Esophagus mucosa (tissue), 1 donor: ENCODE data around the gene TRPV4. TPM values are rescaled to one million over a fixed set of nuclear protein-coding genes. Genes with fewer than 3 reads are reported as not detected.
"Not testable (repeated sequence)": the region's sequence is repeated elsewhere in the genome, so short reads cannot be mapped to it uniquely, and the experiment has no call there.

Experiments used
- ATAC-seq: fragments of 200-7000 bp; cut with Tn5 transposase; one replicate; pipeline ENCODE4 v1.9.1; 2020
- total RNA-seq: library from RNA; stranded (reverse); gene quantifications from one replicate; pipeline ENCODE4 v1.2.4, GENCODE V29; 2023
- donor health status: DM: yes; HTN: yes; CAD: no.

The TRPV4 gene
- total RNA-seq, 1 donor from 2014 or later: 7.3 TPM

DNA sequence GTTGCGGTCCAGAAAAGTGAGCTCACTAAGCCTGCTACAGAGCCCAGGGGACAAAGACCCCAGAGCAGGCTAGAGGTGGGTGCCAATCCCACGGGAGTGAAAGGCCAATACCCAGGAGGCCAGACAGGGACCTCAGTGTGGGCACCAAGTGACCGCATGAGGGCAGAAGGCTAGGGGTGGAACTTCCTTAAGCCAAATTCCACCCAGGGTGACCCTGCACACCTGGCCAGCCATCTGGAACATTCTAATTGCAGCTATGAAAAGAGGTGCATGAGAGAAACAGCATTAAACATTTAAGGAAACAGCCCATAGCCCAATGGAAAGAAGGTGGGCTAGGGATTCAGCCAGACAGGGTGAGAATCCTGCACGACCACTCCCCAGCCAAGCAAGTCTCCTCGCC, 27.8 kb upstream of the TRPV4 start:
- ATAC-seq: no peak

DNA sequence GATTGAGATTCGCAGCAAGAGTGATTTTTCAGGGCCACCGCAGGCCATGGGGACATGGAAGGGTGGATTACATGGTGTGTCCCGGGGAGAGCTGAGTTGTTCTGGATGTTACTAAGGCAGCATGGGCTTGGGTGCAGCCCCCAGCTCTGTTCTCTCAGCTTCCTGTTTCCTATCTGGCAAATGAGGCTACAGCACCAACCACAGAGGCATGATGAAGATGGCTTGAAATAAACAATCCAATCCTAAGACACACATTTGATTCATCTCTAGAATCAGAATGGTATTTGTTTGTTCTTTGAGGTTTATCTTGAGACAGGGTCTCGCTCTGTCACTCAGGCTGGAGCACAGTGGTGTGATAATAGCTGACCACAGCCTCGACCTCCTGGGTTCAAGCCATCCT, 25.6 kb upstream of the TRPV4 start:
- ATAC-seq: no peak

DNA sequence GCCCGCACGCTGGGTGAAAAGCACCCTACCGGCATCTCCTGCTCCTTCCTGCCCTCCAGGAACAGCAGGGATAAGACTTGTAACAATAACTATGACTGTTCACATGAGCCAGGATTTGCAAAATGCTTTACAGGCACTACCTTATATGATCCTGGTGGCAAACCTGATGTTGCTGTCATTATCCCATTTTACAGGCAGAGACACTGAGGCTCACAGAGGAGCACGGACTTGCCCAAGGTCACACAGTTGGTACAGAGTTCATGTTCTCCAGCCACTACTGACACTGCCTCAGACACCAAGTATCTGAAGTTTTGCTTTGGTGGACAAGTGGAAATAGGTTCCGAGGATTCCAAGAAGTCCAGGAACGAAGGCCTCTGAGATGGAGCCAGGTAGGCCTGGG, 24.5 kb upstream of the TRPV4 start:
- no peak for ATAC-seq

DNA sequence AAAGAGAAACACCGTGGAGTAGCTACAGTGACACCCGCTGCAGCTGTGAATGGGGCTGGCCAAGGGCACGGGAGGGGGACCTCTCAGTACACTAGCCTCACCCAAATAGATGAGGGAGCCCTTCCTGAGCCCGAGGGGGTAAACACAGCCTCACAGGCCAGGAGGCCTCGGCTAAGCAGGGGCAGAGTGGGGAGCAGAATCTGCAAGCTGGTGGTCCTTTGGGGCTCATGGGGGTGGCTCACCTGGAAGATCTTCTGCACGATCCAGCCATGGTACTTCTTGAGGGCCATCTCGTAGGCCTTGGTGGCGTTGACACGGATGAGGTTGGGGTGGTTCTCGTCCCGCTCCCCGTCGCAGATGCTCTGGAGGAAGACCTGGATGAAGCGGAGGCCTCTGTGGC, 22.2 kb upstream of the TRPV4 start:
- peak; percentile 26 for ATAC-seq

DNA sequence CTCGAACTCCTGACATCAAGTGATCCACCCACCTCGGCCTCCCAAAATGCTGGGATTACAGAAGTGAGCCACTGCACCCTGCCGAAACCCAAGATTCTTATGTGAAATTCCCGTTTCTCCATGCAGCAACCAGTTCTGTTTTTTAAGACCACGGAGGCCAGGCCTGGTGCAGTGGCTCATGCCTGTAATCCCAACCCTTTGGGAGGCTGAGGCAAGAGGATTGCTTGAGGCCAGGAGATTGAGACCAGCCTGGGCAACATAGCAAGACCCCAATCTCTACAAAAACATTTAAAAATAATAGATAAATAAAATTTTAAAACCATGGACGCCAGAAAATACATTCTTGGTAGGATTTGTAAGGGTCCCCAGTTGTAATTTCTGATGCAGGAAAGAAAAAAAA, 17.3 kb upstream of the TRPV4 start:
- not testable (repeated sequence) for ATAC-seq

DNA sequence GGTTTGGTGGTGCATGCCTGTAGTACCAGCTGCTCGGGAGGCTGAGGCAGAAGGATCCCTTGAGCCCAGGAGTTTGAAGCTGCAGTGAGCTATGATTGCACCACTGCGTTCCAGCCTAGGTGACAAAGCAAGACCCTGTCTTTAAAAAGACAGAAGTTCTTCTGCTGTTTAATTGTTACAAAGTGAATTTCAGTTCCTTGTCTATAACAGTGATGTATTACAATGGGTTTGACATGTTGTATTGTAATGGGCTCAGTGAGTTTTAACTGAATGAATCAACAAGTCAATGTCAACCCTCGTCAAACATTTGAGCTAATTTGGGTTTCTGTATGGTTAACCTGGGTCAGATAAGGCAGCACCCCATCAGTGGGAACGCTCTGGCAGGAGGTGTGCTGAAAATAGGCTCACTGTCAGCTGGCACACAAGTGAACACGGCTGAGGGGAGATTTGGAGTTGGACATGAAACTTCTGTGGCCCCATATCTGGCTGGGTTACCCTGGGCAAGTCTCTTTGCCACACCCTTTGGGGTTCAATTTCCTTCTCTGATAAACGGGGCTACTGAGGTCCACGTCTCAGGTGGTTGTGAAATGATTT, 14.0 kb upstream of the TRPV4 start:
- peak; percentile 15 for ATAC-seq

DNA sequence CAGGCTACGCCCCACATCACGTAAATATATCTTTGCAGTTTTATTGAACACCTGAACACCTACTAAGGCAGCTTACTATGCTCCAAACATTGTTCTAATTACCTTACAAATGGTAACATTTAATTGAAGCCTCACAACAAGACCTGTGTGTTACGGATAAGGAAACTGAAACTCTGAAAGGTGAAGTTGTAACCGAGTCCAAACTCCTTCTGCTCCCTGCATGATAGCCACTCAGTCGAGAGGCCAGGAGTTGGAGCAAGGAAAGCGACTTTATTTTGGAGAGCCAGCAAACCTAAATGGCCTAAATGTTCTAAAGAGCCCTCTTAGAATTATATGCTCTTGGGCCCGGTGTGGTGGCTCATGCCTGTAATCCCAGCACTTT, 12.6 kb upstream of the TRPV4 start:
- ATAC-seq: no peak

DNA sequence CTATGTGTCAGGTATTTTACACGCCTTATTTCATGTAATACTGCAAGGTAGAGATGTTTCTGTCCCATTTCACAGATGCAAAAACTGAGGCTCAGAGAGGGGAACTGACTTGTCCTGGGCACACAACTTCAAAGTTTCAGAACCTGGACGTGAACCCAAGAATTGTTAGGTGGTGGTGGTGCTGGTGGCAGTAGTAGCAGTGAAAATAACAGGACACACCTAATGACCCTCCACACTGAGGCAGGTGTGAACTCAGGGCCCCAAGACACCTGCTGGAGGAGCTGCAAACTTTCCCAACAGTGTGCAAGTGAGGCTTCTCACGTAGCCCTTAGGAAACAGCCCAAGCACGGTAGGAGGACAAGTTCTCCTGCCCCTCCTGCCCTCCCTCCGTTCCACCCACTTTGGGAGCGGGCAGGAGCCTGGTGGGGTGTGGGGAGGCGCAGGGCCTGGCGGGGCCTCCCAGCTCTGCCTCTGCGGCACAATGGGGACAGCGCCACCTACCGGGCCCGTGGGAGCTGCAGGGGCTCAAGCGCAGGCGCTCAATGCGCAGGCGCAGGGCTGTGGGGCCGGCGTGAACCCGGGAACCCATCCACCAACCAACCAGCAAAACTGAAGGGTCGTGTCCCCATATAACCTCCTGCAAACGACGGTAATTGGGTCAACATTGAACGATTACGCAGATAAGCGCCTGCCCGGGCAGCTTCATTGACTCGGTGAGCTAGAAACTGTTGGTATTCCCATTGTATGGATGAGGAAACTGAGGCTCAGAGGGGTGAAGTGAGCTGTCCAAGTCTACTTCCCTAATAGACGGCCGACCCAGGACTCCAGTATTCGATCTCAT, 12.0 kb upstream of the TRPV4 start:
- peak; percentile 92 for ATAC-seq

DNA sequence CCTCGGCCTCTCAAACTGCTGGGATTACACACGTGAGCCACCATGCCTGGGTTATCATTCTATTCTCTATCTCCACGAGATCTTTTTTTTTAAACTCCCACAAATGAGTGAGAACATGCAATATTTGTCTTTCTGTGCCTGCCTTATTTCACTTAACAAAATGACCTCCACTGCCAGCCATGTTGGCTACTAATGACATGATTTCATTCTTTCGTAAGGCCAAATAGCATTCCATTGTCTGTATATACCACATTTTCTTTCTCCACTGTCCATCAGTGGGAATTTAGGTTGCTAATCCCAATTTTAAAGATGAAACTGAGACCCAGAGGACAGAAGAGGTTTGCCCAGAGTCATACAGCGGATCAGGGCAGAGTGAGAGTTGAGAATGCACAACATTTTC, 10.9 kb upstream of the TRPV4 start:
- no peak for ATAC-seq

DNA sequence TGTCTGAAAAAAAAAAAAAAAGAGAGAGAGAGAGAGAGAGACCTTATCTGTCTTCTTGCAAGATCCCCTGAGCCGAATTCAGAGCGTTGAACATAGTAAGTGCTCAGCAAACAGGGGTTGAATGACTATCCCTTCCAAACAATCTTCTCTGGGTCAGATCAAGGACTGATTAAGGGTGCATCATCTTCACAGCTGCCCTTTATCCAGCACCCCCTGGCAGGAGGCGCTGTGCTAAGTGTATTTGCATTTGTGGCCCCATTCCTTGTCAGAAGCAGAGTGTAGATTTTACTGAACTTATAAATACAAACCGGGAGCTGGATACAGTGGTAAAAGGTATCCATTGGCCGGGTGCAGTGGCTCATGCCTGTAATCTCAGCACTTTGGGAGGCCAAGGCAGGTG, 8.8 kb upstream of the TRPV4 start:
- no peak for ATAC-seq

DNA sequence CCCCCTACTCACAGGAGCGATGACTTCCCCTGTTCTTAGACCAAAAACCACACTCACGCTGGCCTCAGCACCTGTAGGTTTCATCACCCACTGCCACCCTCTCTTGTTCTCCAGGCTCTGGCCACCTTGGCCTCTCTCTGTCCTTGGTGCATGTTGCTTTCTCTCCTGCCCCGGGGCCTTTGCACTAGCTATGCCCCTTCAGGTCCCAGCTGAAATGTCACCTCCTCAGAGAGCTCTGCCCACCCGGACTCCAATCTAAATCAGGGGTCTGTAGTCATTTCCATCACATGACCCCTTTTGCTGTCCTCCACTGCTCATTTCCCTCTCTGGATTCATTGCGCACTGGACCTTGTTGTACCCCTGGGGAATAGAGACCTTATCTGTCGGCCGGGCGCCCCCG, 8.2 kb upstream of the TRPV4 start:
- no peak for ATAC-seq

DNA sequence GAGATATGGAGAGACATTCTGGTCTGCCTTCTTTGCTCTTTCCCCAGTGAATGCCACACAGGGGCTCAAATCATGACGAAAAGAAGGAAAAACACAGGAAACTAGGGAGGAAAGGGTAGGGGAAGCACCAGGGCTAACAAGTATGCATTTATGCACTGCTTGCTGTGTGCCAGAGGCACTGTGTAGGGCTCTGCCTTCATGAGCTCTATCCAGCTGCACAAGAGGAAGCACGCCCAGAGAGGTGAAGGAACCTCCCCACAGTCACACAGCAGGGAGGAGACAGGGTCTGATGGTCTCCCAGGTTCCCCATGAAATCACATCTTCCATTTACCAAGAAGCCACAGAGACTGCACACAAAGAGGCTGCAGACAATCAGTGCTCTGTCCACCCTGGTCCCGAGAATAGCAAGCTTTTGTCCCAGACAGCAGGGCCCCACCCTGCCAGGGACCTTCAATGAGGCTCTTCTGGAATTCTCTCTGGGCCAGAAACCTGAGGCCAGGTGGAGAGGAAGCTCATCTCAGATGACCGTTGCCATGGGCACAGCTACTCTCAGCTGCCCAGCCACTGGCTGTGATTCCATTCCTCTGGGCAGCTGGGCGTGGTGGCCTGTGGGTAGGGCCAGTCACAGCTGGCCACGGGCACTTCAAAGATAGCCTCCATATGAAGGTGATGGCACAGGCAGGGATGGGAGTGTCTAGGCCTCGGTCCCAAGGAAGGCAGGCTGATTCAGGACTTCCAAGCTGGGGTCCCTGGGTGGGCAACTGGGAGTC, 7.3 kb upstream of the TRPV4 start:
- peak; percentile 27 for ATAC-seq

DNA sequence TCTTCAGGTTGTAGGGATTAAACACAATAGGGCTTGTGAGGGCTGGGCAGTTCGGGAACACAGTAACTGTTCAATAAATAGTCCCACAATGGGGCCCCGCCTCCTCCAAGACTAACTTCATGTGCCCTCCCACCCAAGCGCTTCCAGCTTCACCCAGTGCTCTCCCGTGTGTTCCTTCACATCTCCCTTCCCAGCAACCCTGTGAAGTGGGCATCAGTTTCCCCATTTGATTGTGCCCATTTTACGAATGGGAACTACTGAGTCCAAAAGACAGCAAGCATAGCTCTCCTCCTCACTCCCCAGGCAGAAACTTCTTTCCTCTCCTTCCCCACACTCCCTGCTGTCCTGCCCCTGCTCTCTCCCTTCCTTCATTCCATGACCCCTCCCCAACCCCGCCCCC, 6.2 kb upstream of the TRPV4 start:
- no peak for ATAC-seq

DNA sequence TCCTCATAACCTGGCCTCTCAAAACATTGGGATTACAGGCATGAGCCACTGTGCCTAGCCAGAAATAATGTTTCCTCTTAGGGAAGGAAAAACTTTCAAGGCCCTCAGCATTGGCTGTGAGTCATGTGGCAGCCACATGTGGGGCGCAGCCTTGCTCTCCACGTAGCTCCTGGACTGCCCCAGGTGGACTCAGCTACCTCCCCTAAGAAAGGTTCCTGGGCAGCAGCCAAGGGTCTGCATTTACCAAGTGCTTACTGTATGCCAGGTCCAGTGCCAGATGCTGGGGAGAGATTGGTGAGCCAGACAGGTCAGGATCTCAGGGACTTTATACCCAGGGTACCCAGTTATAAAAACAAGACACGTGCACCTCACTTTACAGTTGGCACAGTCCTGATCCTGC, 3.7 kb upstream of the TRPV4 start:
- peak; percentile 17 for ATAC-seq

DNA sequence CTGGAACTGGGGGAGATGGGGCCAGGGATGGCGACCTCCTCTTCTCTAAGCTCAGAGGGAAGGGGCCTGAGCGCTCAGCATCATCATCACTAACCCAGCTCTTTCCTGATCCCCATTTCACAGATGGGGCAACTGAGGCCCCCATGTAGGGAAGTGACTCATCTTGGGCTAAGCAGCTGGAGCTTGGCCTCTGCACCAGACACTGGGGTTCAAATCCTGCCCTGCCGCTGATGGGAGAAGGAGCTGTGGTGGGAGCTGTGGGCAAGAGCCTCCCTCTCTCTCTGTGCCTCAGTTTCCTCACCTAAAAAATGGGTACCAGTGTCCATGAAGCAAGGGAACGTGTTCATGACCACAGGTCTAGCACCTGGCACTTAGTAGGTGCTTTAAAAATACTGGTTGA, 2.6 kb upstream of the TRPV4 start:
- no peak for ATAC-seq

DNA sequence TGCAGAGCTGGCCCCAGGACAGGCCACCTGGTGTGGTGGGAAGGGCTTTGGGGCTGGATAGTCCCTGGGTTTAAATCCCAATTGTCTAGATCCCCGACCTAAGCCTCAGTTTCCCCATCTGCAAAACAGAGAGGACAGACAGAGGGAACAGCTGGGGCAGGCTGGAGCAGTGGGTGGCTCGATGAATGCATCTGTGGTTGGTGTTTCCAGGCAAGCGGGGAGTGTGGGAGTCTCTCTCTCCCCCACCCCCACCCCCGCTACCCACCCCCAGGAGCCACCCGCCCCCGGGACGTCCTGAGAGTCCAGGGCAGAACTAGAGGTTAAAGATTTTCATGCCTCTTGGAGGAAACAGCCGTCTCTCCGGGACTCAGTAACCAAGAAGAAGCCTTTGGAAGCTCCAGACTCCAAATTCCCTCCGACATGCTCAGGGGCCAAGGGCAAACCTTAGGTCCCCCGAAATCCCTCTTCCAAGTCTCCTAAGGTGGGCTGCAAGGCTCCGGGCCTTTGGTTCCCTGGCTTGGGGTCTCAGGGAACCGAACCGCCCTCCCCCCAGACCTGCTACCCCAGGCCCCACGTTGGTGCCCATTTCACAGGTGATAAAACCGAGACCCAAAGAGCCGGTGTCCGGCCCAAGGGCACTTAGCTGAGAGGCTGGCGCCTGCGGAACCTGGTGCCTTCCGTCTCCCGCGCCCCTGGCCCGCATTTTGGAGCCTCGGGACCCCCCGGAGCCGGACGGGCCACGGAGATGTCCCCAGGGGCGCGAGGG, 474 bp downstream of the TRPV4 start:
- no peak for ATAC-seq

DNA sequence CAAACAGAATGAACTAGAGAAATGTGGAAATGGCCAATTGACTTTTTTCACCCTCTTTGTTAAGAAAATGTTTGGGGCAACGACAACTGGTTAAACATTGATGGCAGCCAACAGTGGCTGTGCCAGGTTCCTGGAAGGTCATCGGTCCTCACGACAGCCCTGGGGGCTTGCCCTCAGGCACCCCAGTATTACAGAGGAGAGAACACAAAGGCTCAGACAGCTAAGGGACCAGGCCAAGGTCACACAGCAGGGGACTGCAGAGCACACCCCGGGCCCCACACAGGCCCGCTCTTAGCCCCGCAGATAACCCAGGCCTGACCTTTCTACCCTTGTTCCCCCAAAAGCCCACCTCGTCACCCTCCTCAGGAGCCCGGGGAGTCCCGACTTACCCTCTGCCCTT, 1.3 kb downstream of the TRPV4 start:
- ATAC-seq: no peak

DNA sequence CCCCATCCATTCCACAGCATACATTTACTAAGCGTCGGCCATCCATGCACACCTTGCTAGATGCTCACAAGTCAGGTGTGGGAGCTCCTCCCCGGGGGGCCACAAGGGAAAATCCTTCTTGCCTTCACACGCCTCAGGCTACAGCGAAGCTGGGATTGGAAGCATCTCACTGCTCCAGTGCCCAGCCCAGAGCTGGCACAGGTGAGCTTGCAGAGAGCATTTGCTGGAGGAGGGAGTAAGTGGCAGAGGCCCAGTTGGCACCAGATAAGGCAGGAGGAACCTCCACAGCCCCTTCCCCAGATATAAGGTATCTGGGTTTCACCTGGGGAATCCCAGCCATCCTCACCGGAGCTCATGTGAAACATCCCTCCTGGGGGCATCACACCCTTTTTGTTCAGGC, 1.8 kb downstream of the TRPV4 start:
- ATAC-seq: no peak

DNA sequence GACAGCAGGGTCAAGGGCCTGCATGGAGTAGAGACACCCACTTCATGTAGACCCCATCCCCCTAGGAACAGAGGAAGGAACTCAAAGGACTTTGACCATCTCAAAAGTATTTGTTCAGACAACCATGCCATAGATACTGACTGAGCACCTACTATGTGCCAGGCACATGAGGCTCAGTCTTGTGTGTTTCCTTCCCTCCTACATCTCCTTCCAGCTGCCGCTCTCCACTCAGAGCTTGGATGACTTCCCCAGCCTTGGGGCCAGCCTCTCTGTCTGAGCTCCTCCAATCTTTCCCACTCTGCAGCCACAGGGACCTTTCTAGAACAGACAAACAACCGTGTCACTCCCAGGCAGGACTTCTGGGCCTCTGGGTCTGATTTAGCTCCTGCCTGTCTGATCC, 2.5 kb downstream of the TRPV4 start:
- no peak for ATAC-seq

DNA sequence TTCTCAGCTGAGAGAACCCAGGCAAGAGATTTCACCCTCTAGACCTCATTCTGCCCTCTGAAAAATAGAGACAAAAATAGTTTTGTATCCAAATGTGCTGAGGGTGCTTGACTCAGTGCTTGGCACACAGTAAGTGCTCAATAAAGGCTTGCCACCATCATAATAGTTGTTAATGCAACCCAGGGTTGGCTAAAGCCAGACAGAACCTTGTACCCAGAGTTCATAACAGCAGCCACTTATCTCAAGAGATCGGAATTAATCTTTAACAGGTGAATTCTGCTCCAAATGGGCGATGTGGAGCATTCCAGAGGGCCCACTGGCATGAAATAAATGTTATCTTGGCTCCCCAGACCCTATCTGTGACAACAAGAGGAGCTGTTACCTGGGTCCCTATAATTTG, 2.9 kb downstream of the TRPV4 start:
- ATAC-seq: no peak

DNA sequence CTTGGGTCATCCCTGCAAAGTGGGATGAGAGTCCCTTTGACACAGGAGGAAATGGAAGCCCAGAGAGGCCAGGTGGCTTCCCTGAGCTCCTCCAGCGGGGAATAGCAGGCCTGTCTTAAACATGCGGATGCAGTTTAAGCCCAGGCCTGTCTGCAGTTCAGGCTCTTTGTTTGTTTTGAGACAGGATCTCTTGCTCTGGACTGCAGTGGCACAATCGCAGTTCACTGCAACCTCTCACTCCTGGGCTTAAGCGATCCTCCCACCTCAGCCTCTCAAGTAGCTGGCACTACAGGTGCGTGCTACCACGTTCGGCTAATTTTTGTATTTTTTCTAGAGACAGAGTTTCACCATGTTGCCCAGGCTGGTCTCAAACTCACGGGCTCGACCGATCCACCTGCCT, 3.5 kb downstream of the TRPV4 start:
- no peak for ATAC-seq

DNA sequence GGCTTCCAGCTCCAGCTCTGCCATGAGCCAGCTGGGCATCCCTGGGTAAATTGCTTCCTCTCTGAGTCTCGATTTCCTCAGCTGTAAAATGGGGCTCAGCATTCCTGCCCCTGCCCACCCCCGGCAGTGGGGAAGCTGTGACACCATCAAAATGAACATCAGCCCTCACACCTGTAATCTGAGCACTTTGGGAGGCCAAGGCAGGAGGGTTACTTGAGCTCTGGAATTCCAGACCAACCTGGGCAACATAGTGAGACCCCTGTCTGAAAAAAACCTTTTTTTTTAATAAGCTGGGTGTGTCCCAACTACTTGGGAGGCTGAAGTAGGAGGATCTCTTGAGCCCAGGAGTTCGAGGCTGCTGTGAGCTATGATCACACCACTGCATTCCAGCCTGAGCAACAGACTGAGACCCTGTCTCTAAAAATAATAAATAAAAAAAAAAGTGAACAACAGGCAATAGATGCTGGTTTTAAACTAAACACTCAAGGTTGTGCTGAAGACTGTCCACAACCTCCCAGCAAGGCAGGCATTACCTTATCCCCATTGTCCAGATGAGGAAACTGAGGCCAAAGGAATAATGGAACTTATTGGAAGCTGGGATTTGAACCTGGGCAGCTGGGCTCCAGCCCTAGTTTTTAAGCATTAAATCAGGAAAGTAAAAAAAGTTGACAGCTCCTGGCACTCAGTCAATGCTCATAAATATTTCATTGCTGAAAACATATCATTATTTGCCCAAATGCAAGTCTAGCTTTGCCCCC, 4.3 kb downstream of the TRPV4 start:
- ATAC-seq: no peak
